Stimulated activated CD4-positive, alpha-beta T cell treated with anti-CD3 and anti-CD28 coated beads, TNF-alpha, amount 100 ng/mL, for 48 hours (primary cell): Measurements from ENCODE around the gene SSR1.
A peak's percentile ranks its signal among the peaks of the same experiment; 100 is the strongest.

ENCODE experiments used
- DNase-seq, 3 donors: peaks; one replicate each; pipeline ENCODE4 v3.0.0-alpha.2; 2020; ENCODE audit warnings: low read depth in 3 of 3

The SSR1 gene

GRCh38 chr6:7239590-7239948, 73.4 kb downstream of the SSR1 start:
- DNase-seq: no peak

- peak; percentile 47 to 81 (median 57) for DNase-seq
These were observed 74.0 kb downstream of the SSR1 start for GRCh38 chr6:7238900-7239589.

GRCh38 chr6:7238526-7238899, 74.5 kb downstream of the SSR1 start:
- no peak for DNase-seq

- no peak for DNase-seq
These were observed 75.3 kb downstream of the SSR1 start for GRCh38 chr6:7237653-7238188.

- DNase-seq: no peak
These were observed 76.4 kb downstream of the SSR1 start for GRCh38 chr6:7236306-7237209.

- DNase-seq: no peak
These were observed 77.2 kb downstream of the SSR1 start for GRCh38 chr6:7235712-7236305.

- DNase-seq: no peak
These were observed 78.5 kb downstream of the SSR1 start for GRCh38 chr6:7234547-7234946.

- no peak for DNase-seq
These were observed 80.6 kb downstream of the SSR1 start for GRCh38 chr6:7232351-7232750.

GRCh38 chr6:7230956-7231713, 81.9 kb downstream of the SSR1 start:
- DNase-seq: no peak

- no peak for DNase-seq
These were observed 82.7 kb downstream of the SSR1 start for GRCh38 chr6:7230327-7230691.

GRCh38 chr6:7229376-7230326, 83.3 kb downstream of the SSR1 start:
- DNase-seq: no peak

- DNase-seq: no peak
These were observed 84.2 kb downstream of the SSR1 start for GRCh38 chr6:7228662-7229375.

- DNase-seq: no peak
These were observed 88.3 kb downstream of the SSR1 start for GRCh38 chr6:7224731-7225130.

- DNase-seq: no peak
These were observed 90.8 kb downstream of the SSR1 start for GRCh38 chr6:7222197-7222596.

- DNase-seq: no peak
These were observed 93.7 kb downstream of the SSR1 start for GRCh38 chr6:7219310-7219709.

- no peak for DNase-seq
These were observed 94.5 kb downstream of the SSR1 start for GRCh38 chr6:7218406-7218988.
